OCI-M2 (cell line): ENCODE measurements around the gene C17orf78.
"Not testable (repeated sequence)": the region's sequence is repeated elsewhere in the genome, so short reads cannot be mapped to it uniquely, and the experiment has no call there.

Source experiments
- DNase-seq: peaks from one replicate; lab custom pipeline; 2025; ENCODE audit not compliant: unreplicated experiment; lab: John Stamatoyannopoulos, UW

Gene C17orf78

GRCh38 chr17:37385474-37385990 lies 9.7 kb downstream of the C17orf78 start:
- DNase-seq = no peak

GRCh38 chr17:37386462-37386861 lies 10.7 kb downstream of the C17orf78 start:
- DNase-seq = no peak

GRCh38 chr17:37388266-37388665 lies 12.5 kb downstream of the C17orf78 start:
- no peak for DNase-seq

- DNase-seq = no peak
Measured at GRCh38 chr17:37389160-37389559, 13.4 kb downstream of the C17orf78 start.

GRCh38 chr17:37391146-37391545 lies 15.4 kb downstream of the C17orf78 start:
- DNase-seq = no peak

- no peak for DNase-seq
Measured at GRCh38 chr17:37392024-37392590, 16.3 kb downstream of the C17orf78 start.

GRCh38 chr17:37393352-37393751 lies 17.6 kb downstream of the C17orf78 start:
- no peak for DNase-seq

GRCh38 chr17:37399265-37399803 lies 23.5 kb downstream of the C17orf78 start:
- DNase-seq = no peak

GRCh38 chr17:37400505-37400904 lies 24.7 kb downstream of the C17orf78 start:
- DNase-seq = no peak

GRCh38 chr17:37405522-37405921 lies 29.7 kb downstream of the C17orf78 start:
- DNase-seq = not testable (repeated sequence)

- DNase-seq = no peak
Measured at GRCh38 chr17:37405955-37406634, 30.3 kb downstream of the C17orf78 start.

GRCh38 chr17:37406635-37407461 lies 31.1 kb downstream of the C17orf78 start, which contains the start of the genes ACACA and TADA2A:
TSS of gene ACACA (minus strand) at chr17:37406836. CDS start at chr17:37406299, 537 bp downstream.
TSS of gene TADA2A (plus strand) at chr17:37406886. CDS start at chr17:37411366, 4,480 bp downstream.
- DNase-seq = no peak

GRCh38 chr17:37408145-37408479 lies 32.3 kb downstream of the C17orf78 start:
- not testable (repeated sequence) for DNase-seq

- no peak for DNase-seq
Measured at GRCh38 chr17:37410357-37410756, 34.6 kb downstream of the C17orf78 start.

- no peak for DNase-seq
Measured at GRCh38 chr17:37413875-37414519, 38.2 kb downstream of the C17orf78 start.

GRCh38 chr17:37417852-37418251 lies 42.1 kb downstream of the C17orf78 start:
- DNase-seq = no peak

- DNase-seq = no peak
Measured at GRCh38 chr17:37422971-37423625, 47.3 kb downstream of the C17orf78 start.

GRCh38 chr17:37425268-37425667 lies 49.5 kb downstream of the C17orf78 start:
- no peak for DNase-seq

GRCh38 chr17:37429039-37429438 lies 53.3 kb downstream of the C17orf78 start:
- DNase-seq = no peak

GRCh38 chr17:37429453-37429852 lies 53.7 kb downstream of the C17orf78 start:
- DNase-seq = no peak
